ENCODE data around the gene BBS10. TPM values are rescaled to one million over a fixed set of nuclear protein-coding genes. Genes with fewer than 3 reads are reported as not detected.

BBS10 gene
- total and polyA plus RNA-seq, 2 of the 8 experiments (the other 6 are each of a cell fraction or from before 2014, with no cell fraction given): 4.4 to 9.2 TPM

- ChIA-PET CTCF (ENCODE audit: partially characterized antibody) (interaction anchor here (0.7 to 1.6 kb wide), 5 partner anchors 9 to 256 kb away, joined by 3 to 8 read pairs (median 3); no protein-coding TSS in a partner anchor), POLR2A (ENCODE audit: partially characterized antibody) (interaction anchor here (0.7 kb wide), 1 partner anchor 680 kb away, joined by 3 read pairs; no protein-coding TSS in a partner anchor)
- WGBS, 2 experiments (ENCODE audit: extremely low coverage in 1 of 2, insufficient coverage in 1 of 2, insufficient read length in 1 of 2, insufficient replicate concordance in 2 of 2, low coverage in 1 of 2, low lambda C conversion rate in 2 of 2, missing lambda C conversion rate in 1 of 2): 87% methylated on average over 1 of the region's 1 CpG; no CpG with 5 or more reads in 1 of the 2 experiments
- Histone ChIP-seq H3K79me2 (ENCODE audit: control insufficient read depth in 1 of 2, insufficient read depth in 2 of 2, low read length in 2 of 2) (no peaks in the 10 kb centered on the region), H4K91ac (replicated peaks; ENCODE audit: insufficient read length, low read length) (no peak overlapping the region), H3K9me3 (ENCODE audit: insufficient read depth in 2 of 2, low read depth in 1 of 2, low read length in 1 of 2) (no peaks in the 10 kb centered on the region), H2BK20ac (ENCODE audit: low read length) (no peak overlapping the region), H4K5ac (ENCODE audit: insufficient read length, low read depth, low read length) (no peak overlapping the region), H3K4ac (replicated peaks; ENCODE audit: insufficient read length, low read depth, low read length) (no peak overlapping the region), H2AK5ac (ENCODE audit: low read depth, low read length) (no peak overlapping the region), H2BK12ac (ENCODE audit: low read depth, low read length) (no peak overlapping the region), H4K8ac (ENCODE audit: extremely low read depth, insufficient read depth, low read length) (no peak overlapping the region), H3K23ac (ENCODE audit: insufficient read length) (no peak overlapping the region), H3K4me1 (replicated peaks in 1 of 4; ENCODE audit: control insufficient read depth in 3 of 4, insufficient read depth in 4 of 4, low read length in 3 of 4) (no peaks in the 10 kb centered on the region), H3K36me3 (ENCODE audit: control insufficient read depth in 2 of 4, insufficient read depth in 4 of 4, low read length in 3 of 4) (peaks cover 0 to 30% (median 8%) of the 10 kb centered on the region in 4 experiments; a peak in 4 of 8 replicates), H2BK15ac (ENCODE audit: low read length) (no peak overlapping the region), H3K23me2 (ENCODE audit: low read depth, low read length) (no peaks in the 10 kb centered on the region), H2BK5ac (ENCODE audit: low read depth, low read length) (no peak overlapping the region), H3K18ac (ENCODE audit: extremely low read depth, low read length) (no peak overlapping the region), H3K4me2 (ENCODE audit: insufficient read depth in 1 of 2, low read depth in 2 of 2, low read length in 2 of 2) (no peak overlapping the region), H3K27ac (ENCODE audit: low read depth, low read length) (no peak overlapping the region), H3K56ac (replicated peaks; ENCODE audit: insufficient read length, low read depth, low read length) (no peak overlapping the region), H3K79me1 (ENCODE audit: low read depth, low read length) (no peaks in the 10 kb centered on the region), H3K9ac (replicated peaks in 1 of 4; ENCODE audit: extremely low read depth in 1 of 4, low read depth in 3 of 4, low read length in 3 of 4) (no peak overlapping the region), H3K4me3 (ENCODE audit: extremely low read depth in 1 of 4, insufficient read depth in 2 of 4, low read depth in 3 of 4, low read length in 4 of 4) (no peak overlapping the region), H2AFZ (ENCODE audit: low read length) (no peak overlapping the region), H3K14ac (ENCODE audit: insufficient read length) (no peak overlapping the region), H2BK120ac (replicated peaks; ENCODE audit: low read depth, low read length) (no peak overlapping the region), H4K20me1 (replicated peaks in 1 of 2; ENCODE audit: control insufficient read depth in 1 of 2, insufficient read depth in 2 of 2, low read length in 2 of 2) (no peaks in the 10 kb centered on the region), H3K27me3 (replicated peaks in 1 of 4; ENCODE audit: control insufficient read depth in 3 of 4, extremely low read depth in 1 of 4, insufficient read depth in 3 of 4, low read length in 3 of 4) (no peaks in the 10 kb centered on the region)
- FAIRE-seq (no peak), DNase-seq (ENCODE audit: low read depth in 1 of 2, low spot score in 2 of 2) (no peak)
- TF ChIP-seq ASH2L (IDR thresholded peaks at IDR 0.05; ENCODE audit: low read length) (no peak), GTF2F1 (IDR thresholded peaks at IDR 0.05; ENCODE audit: borderline replicate concordance, low read depth, low read length) (no peak), RNF2 (IDR thresholded peaks at IDR 0.05; ENCODE audit: borderline replicate concordance, low read depth, low read length, missing control alignments, poor library complexity, severe bottlenecking) (no peak)
- TF ChIP-seq, protein P1, sequence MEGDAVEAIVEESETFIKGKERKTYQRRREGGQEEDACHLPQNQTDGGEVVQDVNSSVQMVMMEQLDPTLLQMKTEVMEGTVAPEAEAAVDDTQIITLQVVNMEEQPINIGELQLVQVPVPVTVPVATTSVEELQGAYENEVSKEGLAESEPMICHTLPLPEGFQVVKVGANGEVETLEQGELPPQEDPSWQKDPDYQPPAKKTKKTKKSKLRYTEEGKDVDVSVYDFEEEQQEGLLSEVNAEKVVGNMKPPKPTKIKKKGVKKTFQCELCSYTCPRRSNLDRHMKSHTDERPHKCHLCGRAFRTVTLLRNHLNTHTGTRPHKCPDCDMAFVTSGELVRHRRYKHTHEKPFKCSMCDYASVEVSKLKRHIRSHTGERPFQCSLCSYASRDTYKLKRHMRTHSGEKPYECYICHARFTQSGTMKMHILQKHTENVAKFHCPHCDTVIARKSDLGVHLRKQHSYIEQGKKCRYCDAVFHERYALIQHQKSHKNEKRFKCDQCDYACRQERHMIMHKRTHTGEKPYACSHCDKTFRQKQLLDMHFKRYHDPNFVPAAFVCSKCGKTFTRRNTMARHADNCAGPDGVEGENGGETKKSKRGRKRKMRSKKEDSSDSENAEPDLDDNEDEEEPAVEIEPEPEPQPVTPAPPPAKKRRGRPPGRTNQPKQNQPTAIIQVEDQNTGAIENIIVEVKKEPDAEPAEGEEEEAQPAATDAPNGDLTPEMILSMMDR (IDR thresholded peaks at IDR 0.05; ENCODE audit: control extremely low read depth in 1 of 3, insufficient read depth in 1 of 3, low read depth in 1 of 3, low read length in 3 of 3): no peak
Observed at GRCh38 chr12:76375470-76375869, 27.3 kb upstream of the BBS10 start.

Data from H1 (cell line).